PC-3 (cell line): Measurements from ENCODE around the gene SEPTIN8. TPM values are rescaled to one million over a fixed set of nuclear protein-coding genes. Genes with fewer than 3 reads are reported as not detected.
A peak's percentile ranks its signal among the peaks of the same experiment; 100 is the strongest.

Source experiments
- ATAC-seq: fragments of 200-7000 bp; cut with Tn5 transposase; 2 replicates; pipeline ENCODE4 v1.9.1; 2020; ENCODE audit warnings: mild to moderate bottlenecking, moderate library complexity
- BruUV-seq: library from RNA; stranded (reverse); fragments of 400-500 nt; replicated peaks from 2 replicates; lab custom pipeline; 2021; lab: Mats Ljungman, UMichigan
- CTCF ChIA-PET: fragments of 300-600 bp; sonication (Branson Sonifier 250); formaldehyde crosslinking; loops from one replicate; lab custom pipeline; 2022; ENCODE audit warnings: antibody characterized with exemption; lab: Charles Lee
- POLR2A ChIA-PET: fragments of 300-600 bp; sonication (Branson Sonifier 250); formaldehyde crosslinking; loops from one replicate; lab custom pipeline; 2022; ENCODE audit warnings: antibody characterized with exemption; ENCODE audit not compliant: unreplicated experiment; lab: Charles Lee
- DNase-seq: peaks from one replicate; pipeline ENCODE4 v3.0.0-alpha.2; 2015
- H2AFZ ChIP-seq: fragments of 300-600 bp; sonication (generic); 2 replicates; pipeline ENCODE4 v1.6.0; 2016; ENCODE audit warnings: antibody characterized with exemption, low read length
- H3F3A ChIP-seq: fragments of 300-600 bp; sonication (generic); one replicate; pipeline ENCODE4 v1.6.0; 2017; ENCODE audit warnings: antibody characterized with exemption, low read length, control low read depth, mild to moderate bottlenecking; ENCODE audit not compliant: unreplicated experiment
- H3K27ac ChIP-seq: fragments of 300-600 bp; sonication (generic); 2 replicates; pipeline ENCODE4 v1.5.1; 2016; ENCODE audit warnings: mild to moderate bottlenecking, low read length
- H3K27me3 ChIP-seq: fragments of 300-600 bp; sonication (generic); 2 replicates; pipeline ENCODE4 v1.6.1; 2016; ENCODE audit warnings: low read length, mixed read lengths
- H3K36me3 ChIP-seq: fragments of 300-600 bp; sonication (generic); 2 replicates; pipeline ENCODE4 v1.6.1; 2016; ENCODE audit warnings: low read depth, mixed run types, low read length, mixed read lengths
- H3K4me1 ChIP-seq: fragments of 300-600 bp; sonication (generic); 2 replicates; pipeline ENCODE4 v1.5.1; 2016; ENCODE audit warnings: low read length; ENCODE audit not compliant: insufficient read depth
- H3K4me2 ChIP-seq: fragments of 300-600 bp; sonication (generic); 2 replicates; pipeline ENCODE4 v1.6.0; 2016; ENCODE audit warnings: low read length
- H3K4me3 ChIP-seq: fragments of 300-600 bp; sonication (generic); 2 replicates; pipeline ENCODE4 v1.5.1; 2016; ENCODE audit warnings: mild to moderate bottlenecking, low read length, mixed read lengths
- H3K79me2 ChIP-seq: fragments of 300-600 bp; sonication (generic); 2 replicates; pipeline ENCODE4 v1.6.1; 2017; ENCODE audit warnings: low read length, mixed read lengths
- H3K9ac ChIP-seq: fragments of 300-600 bp; sonication (generic); 2 replicates; pipeline ENCODE4 v1.6.0; 2016; ENCODE audit warnings: mild to moderate bottlenecking, low read length
- H3K9me2 ChIP-seq: fragments of 300-600 bp; sonication (generic); replicated peaks from 2 replicates; pipeline ENCODE4 v1.6.1; 2016; ENCODE audit warnings: mixed run types, low read length, mixed read lengths
- H3K9me3 ChIP-seq: fragments of 300-600 bp; sonication (generic); 2 replicates; pipeline ENCODE4 v1.6.1; 2016; ENCODE audit warnings: low read length, mixed read lengths
- H4K20me1 ChIP-seq: fragments of 300-600 bp; sonication (generic); 2 replicates; pipeline ENCODE4 v1.6.1; 2016; ENCODE audit warnings: low read length, mixed read lengths
- CTCF ChIP-seq: fragments of 300-600 bp; sonication (generic); conservative IDR thresholded peaks from 2 replicates; pipeline ENCODE4 v1.5.1; 2017; ENCODE audit warnings: antibody characterized with exemption, low read depth, mild to moderate bottlenecking, low read length
- EZH2 ChIP-seq: fragments of 300-600 bp; sonication (generic); IDR thresholded peaks from one replicate; pipeline ENCODE4 v1.6.1; 2017; ENCODE audit warnings: antibody characterized with exemption, mild to moderate bottlenecking, low read length; ENCODE audit not compliant: unreplicated experiment
- EZH2phosphoT487 ChIP-seq: fragments of 300-600 bp; sonication (generic); IDR thresholded peaks from 2 replicates; pipeline ENCODE4 v1.6.1; 2018; ENCODE audit warnings: mild to moderate bottlenecking, antibody characterized with exemption, low read length, borderline replicate concordance
- intact Hi-C: fragments of 100-400 bp; cut with micrococcal nuclease; formaldehyde crosslinking; loops from 2 replicates; pipeline ENCODE4 v1.9.0; 2023
- total RNA-seq: library from RNA; depleted of rRNA; stranded (reverse); fragments of >200 nt; gene quantifications from 2 replicates; pipeline ENCODE4 v1.2.3, GENCODE V29; 2014

SEPTIN8 gene
- total RNA-seq, 1 experiment from 2014 or later = 21.9 TPM

DNA sequence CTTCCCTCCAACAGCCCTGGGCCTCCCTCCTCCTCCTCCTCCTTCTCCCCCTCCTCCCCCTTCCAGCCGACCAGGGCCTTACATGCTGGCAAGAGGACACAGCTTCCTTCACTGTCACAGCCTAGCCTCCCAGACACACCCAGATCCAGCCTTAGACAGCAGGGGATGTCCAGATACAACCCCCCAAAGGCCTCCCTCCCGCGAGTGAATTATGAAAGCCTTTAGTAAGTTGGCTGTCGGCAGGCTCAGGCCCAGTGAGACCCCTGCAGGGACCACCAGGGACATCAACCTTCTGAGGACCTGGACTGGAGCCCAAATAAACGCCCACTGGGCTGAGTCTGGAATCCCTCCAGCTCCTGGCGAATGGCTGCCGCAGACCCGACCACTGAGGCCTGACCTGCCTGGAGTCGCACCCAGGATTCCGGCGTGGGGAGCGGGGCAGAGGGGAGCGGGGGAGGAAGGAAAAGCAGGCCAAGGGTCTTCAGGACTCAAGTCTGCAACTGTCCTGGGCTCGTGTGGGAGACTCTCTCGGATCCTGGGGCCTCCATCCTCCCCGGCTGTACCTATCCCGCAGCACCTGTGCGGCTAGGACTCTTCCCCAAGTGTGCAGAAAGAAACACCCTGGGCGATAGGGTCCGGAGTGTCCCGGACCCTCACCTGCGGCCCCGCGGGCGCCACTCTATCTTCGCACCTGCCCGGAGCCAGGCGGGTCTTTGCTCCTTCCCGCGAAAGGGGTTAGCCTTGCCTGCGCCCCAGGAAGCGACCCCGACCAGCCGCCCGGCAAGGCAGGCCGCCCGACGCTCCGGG is 705 bp downstream of the SEPTIN8 start:
- peak; percentile 51 for ATAC-seq
- TF ChIP-seq EZH2phosphoT487 = no peak
- no peak for TF ChIP-seq CTCF
- TF ChIP-seq EZH2 = no peak

DNA sequence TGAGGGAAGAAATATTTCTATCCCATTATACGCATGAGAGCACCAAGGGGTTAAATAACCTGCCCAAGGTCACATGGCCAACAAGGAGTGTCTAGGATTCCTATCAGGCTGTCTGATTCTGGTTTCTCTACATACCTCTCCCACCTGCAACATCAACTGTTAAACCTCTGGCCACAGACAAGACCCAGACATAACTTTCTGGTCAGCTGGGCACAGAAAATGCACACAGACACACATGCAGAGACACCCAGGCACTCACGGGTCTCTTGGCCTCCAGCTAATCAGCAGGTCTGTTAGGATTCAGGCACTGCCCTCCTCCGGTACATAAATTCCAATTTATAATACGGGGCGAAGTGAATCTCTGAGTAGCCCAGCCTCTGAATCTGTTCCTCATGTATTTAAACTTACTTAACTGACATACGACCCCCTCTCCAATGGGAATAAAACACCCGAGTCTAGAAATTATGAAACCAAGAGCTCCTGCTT is 1.5 kb downstream of the SEPTIN8 start:
- no peaks in the 10 kb centered on the region for H3K36me3 ChIP-seq
- H3K27me3 ChIP-seq = no peaks in the 10 kb centered on the region
- no peaks in the 10 kb centered on the region for H3K9me3 ChIP-seq
- H3K79me2 ChIP-seq = peaks cover 45% of the 10 kb centered on the region
- peaks cover 14% of the 10 kb centered on the region for H3K4me1 ChIP-seq
- no peak overlapping the region for H2AFZ ChIP-seq
- H3K4me2 ChIP-seq = peak overlapping the region; percentile 98
- ATAC-seq (peak; percentile 13; the same call in 1 of the 2 replicates), DNase-seq (no peak)
- ChIA-PET CTCF (no interaction called here), POLR2A (no interaction called here)
- H3K9ac ChIP-seq = peak overlapping the region; percentile 51; the same call in 1 of the 2 replicates
- TSS peak; percentile 42 for BruUV-seq
- H3K9me2 ChIP-seq = no peaks in the 10 kb centered on the region
- intact Hi-C loops = loop anchor here (5.0 kb wide), 1 partner anchor 47 kb away; no protein-coding TSS in a partner anchor
- H4K20me1 ChIP-seq = no peaks in the 10 kb centered on the region
- no peak overlapping the region for H3K27ac ChIP-seq
- no peak for TF ChIP-seq CTCF
- TF ChIP-seq EZH2phosphoT487 = no peak
- TF ChIP-seq EZH2 = no peak
- no peaks in the 10 kb centered on the region for H3F3A ChIP-seq
- H3K4me3 ChIP-seq = peak overlapping the region; percentile 75

More for the DNA sequence above, 705 bp downstream of the SEPTIN8 start:
- ChIA-PET CTCF (no interaction called here), POLR2A (no interaction called here)
- H3K79me2 ChIP-seq = peaks cover 37% of the 10 kb centered on the region
- no peaks in the 10 kb centered on the region for H3K36me3 ChIP-seq
- intact Hi-C loops = loop anchor here (5.0 kb wide), 1 partner anchor 46 kb away; no protein-coding TSS in a partner anchor
- no peaks in the 10 kb centered on the region for H3F3A ChIP-seq
- H3K9me3 ChIP-seq = no peaks in the 10 kb centered on the region
- no peak overlapping the region for H3K27ac ChIP-seq
- peak overlapping the region; percentile 78 for H2AFZ ChIP-seq
- peak; percentile 41 for DNase-seq
- peak overlapping the region; percentile 75 for H3K4me3 ChIP-seq
- H3K9me2 ChIP-seq = no peaks in the 10 kb centered on the region
- no TSS peak for BruUV-seq
- peak overlapping the region; percentile 98 for H3K4me2 ChIP-seq
- no peaks in the 10 kb centered on the region for H4K20me1 ChIP-seq
- H3K9ac ChIP-seq = peak overlapping the region; percentile 51
- H3K4me1 ChIP-seq = peaks cover 14% of the 10 kb centered on the region
- no peaks in the 10 kb centered on the region for H3K27me3 ChIP-seq

GRCh38 chr5:132774896-132775295 is 2.1 kb downstream of the SEPTIN8 start:
- intact Hi-C loops = loop anchor here (5.0 kb wide), 1 partner anchor 47 kb away; no protein-coding TSS in a partner anchor
- H3K9me2 ChIP-seq = no peaks in the 10 kb centered on the region
- ATAC-seq = no peak
- no peaks in the 10 kb centered on the region for H3K36me3 ChIP-seq
- no peak overlapping the region for H3K4me3 ChIP-seq
- BruUV-seq = no TSS peak
- no peak overlapping the region for H2AFZ ChIP-seq
- H3K79me2 ChIP-seq = peaks cover 49% of the 10 kb centered on the region
- H3F3A ChIP-seq = no peaks in the 10 kb centered on the region
- no peaks in the 10 kb centered on the region for H3K9me3 ChIP-seq
- no peak overlapping the region; the same call in 1 of the 2 replicates for H3K4me2 ChIP-seq
- no peak for TF ChIP-seq EZH2phosphoT487
- TF ChIP-seq EZH2 = no peak
- TF ChIP-seq CTCF = no peak
- no peaks in the 10 kb centered on the region for H4K20me1 ChIP-seq
- peaks cover 14% of the 10 kb centered on the region for H3K4me1 ChIP-seq
- H3K9ac ChIP-seq = no peak overlapping the region
- CTCF ChIA-PET = no interaction called here
- no peak for DNase-seq
- H3K27me3 ChIP-seq = no peaks in the 10 kb centered on the region
- H3K27ac ChIP-seq = no peak overlapping the region
- POLR2A ChIA-PET = no interaction called here
